Neural crest cell (in vitro differentiated cells): Measurements from ENCODE around the gene DYRK1A. TPM values are rescaled to one million over a fixed set of nuclear protein-coding genes. Genes with fewer than 3 reads are reported as not detected.

Experiments used
- DNase-seq: peaks from one replicate; pipeline ENCODE4 v3.0.0; 2021; ENCODE audit warnings: low read depth, mixed read lengths, low spot score
- H3K27ac Mint-ChIP-seq: one replicate; pipeline ENCODE4 v1.8.0; 2021; ENCODE audit warnings: mild to moderate bottlenecking, mixed read lengths; ENCODE audit not compliant: unreplicated experiment
- H3K27me3 Mint-ChIP-seq: 2 replicates; pipeline ENCODE4 v1.8.0; 2021; ENCODE audit warnings: low read depth, mild to moderate bottlenecking, mixed read lengths
- H3K36me3 Mint-ChIP-seq: 2 replicates; pipeline ENCODE4 v1.8.0; 2021; ENCODE audit warnings: low read depth, mild to moderate bottlenecking, mixed read lengths
- H3K4me1 Mint-ChIP-seq: 2 replicates; pipeline ENCODE4 v1.8.0; 2021; ENCODE audit warnings: mixed read lengths
- H3K4me3 Mint-ChIP-seq: one replicate; pipeline ENCODE4 v1.8.0; 2021; ENCODE audit warnings: mild to moderate bottlenecking, mixed read lengths
- H3K9me3 Mint-ChIP-seq: 2 replicates; pipeline ENCODE4 v1.8.0; 2021; ENCODE audit warnings: mixed read lengths
- total RNA-seq: library from RNA; stranded (reverse); gene quantifications from 2 replicates; pipeline ENCODE4 v1.2.1, GENCODE V29; 2021
- TF ChIP-seq, protein P1 (sequence below): fragments of 200-600 bp; sonication (generic); conservative IDR thresholded peaks from 2 replicates; pipeline ENCODE4 v1.5.0; 2021; ENCODE audit warnings: antibody characterized with exemption, mild to moderate bottlenecking

The DYRK1A gene
- total RNA-seq, 1 donor from 2014 or later = 77.0 TPM

DNA sequence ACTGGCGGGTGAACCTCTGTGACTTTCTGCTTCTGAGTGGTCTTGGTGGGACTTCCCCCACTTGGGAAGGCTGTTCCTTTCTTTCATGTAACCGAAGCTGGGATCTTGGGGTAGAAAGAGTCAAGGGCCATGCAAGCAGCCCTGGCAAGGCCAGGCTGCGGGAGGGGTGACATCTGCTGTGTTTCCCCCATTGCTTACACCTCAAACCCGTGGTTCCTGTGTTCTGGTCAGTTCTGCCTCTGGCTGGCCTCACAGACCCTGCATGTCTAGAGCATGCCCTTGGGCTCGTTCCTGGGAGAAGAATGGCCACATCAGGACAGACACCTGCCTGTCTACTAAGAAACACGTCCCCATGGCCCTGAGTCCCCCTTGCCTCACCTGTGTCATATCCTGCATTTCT, 207.7 kb downstream of the DYRK1A start:
- H3K4me1 Mint-ChIP-seq = peaks cover 2% of the 10 kb centered on the region
- peak overlapping the region; percentile 62 for H3K27ac Mint-ChIP-seq
- no peak overlapping the region for H3K4me3 Mint-ChIP-seq
- no peaks in the 10 kb centered on the region for H3K36me3 Mint-ChIP-seq
- TF ChIP-seq, protein P1, sequence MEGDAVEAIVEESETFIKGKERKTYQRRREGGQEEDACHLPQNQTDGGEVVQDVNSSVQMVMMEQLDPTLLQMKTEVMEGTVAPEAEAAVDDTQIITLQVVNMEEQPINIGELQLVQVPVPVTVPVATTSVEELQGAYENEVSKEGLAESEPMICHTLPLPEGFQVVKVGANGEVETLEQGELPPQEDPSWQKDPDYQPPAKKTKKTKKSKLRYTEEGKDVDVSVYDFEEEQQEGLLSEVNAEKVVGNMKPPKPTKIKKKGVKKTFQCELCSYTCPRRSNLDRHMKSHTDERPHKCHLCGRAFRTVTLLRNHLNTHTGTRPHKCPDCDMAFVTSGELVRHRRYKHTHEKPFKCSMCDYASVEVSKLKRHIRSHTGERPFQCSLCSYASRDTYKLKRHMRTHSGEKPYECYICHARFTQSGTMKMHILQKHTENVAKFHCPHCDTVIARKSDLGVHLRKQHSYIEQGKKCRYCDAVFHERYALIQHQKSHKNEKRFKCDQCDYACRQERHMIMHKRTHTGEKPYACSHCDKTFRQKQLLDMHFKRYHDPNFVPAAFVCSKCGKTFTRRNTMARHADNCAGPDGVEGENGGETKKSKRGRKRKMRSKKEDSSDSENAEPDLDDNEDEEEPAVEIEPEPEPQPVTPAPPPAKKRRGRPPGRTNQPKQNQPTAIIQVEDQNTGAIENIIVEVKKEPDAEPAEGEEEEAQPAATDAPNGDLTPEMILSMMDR = no peak
- H3K27me3 Mint-ChIP-seq = no peaks in the 10 kb centered on the region
- DNase-seq = no peak
- H3K9me3 Mint-ChIP-seq = peaks cover 6% of the 10 kb centered on the region

DNA sequence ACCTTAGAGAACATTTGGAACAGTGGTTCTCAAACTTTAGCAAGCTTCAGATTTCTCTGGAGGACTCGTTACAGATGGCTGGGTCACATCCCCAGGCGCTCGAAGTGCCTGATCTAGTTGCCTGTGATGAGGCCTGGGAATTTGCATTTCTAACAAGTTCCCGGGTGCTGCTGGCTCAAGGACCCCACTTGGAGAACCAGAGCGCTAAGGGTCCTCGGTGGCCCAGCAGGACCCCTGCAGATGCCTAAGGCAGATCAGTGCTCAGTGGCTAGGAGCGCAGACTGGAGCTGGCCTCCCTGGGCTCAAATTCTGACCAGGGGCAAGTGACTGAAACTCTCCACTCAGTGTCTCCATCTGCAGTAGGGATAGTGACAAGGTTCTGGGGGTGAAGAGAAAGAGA, 208.2 kb downstream of the DYRK1A start:
- peaks cover 7% of the 10 kb centered on the region for H3K9me3 Mint-ChIP-seq

DNA sequence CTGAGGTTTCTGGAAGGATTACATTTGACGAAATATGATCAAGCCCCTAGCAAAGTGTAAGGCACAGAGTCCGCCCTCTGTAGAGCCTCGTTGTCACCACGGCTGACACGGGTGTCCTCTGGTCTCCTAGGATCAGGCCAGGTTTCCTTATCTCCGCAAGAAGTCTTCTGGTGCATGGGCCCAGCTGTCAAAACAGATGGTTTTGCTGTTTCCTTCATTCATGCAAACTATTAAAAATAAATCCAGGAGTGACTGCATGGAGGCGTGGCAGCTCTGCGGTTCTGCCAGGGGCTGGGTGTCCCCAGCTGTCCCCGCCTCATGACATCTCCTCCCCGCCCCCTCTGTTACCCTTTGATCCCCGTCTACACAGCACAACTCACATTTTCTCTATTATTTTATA, 209.0 kb downstream of the DYRK1A start:
- TF ChIP-seq, protein P1 = no peak
- no peak for DNase-seq

More for the DNA sequence above, 208.2 kb downstream of the DYRK1A start:
- H3K4me1 Mint-ChIP-seq = no peaks in the 10 kb centered on the region
- no peak overlapping the region for H3K4me3 Mint-ChIP-seq
- TF ChIP-seq, protein P1 = no peak
- peak overlapping the region; percentile 62 for H3K27ac Mint-ChIP-seq
- no peaks in the 10 kb centered on the region for H3K36me3 Mint-ChIP-seq
- no peaks in the 10 kb centered on the region for H3K27me3 Mint-ChIP-seq
- DNase-seq = no peak

More for the DNA sequence above, 209.0 kb downstream of the DYRK1A start:
- Mint-ChIP-seq H3K4me1 (no peaks in the 10 kb centered on the region), H3K36me3 (no peaks in the 10 kb centered on the region), H3K9me3 (peaks cover 7% of the 10 kb centered on the region), H3K27me3 (no peaks in the 10 kb centered on the region), H3K27ac (no peak overlapping the region), H3K4me3 (no peak overlapping the region)

Other genes starting within 250 kb of the DYRK1A start
- gene VPS26C, start 99.4 kb upstream of the DYRK1A start, total RNA-seq = 41.1 and 43.5 TPM in 2 replicates